Activated B cell treated with CpG ODN at 0.5 μM for 24 hours (primary cell): ENCODE measurements around the gene BABAM2. TPM values are rescaled to one million over a fixed set of nuclear protein-coding genes. Genes with fewer than 3 reads are reported as not detected.
"Not testable (repeated sequence)": the region's sequence is repeated elsewhere in the genome, so short reads cannot be mapped to it uniquely, and the experiment has no call there.

ENCODE experiments used
- ATAC-seq: fragments of 200-7000 bp; cut with Tn5 transposase; one replicate; pipeline ENCODE4 v1.10.0; 2021; ENCODE audit warnings: low read depth, mild to moderate bottlenecking, moderate library complexity
- CTCF ChIA-PET: fragments of 350-600 bp; sonication (Branson Sonifier 250); formaldehyde crosslinking; loops from one replicate; lab custom pipeline; 2021; ENCODE audit warnings: antibody characterized with exemption; lab: Charles Lee
- POLR2A ChIA-PET: fragments of 350-600 bp; sonication (Branson Sonifier 250); formaldehyde crosslinking; loops from one replicate; lab custom pipeline; 2021; ENCODE audit warnings: antibody characterized with exemption; lab: Charles Lee
- DNase-seq: peaks from one replicate; pipeline ENCODE4 v3.0.0; 2022
- H3K27ac Mint-ChIP-seq: one replicate; pipeline ENCODE4 v1.8.0; 2020; ENCODE audit warnings: mixed read lengths
- H3K27me3 Mint-ChIP-seq: one replicate; pipeline ENCODE4 v1.8.0; 2021; ENCODE audit warnings: mixed read lengths
- H3K36me3 Mint-ChIP-seq: one replicate; pipeline ENCODE4 v1.8.0; 2021; ENCODE audit warnings: low read depth, mixed read lengths
- H3K4me1 Mint-ChIP-seq: one replicate; pipeline ENCODE4 v1.8.0; 2021; ENCODE audit warnings: mixed read lengths
- H3K4me3 Mint-ChIP-seq: one replicate; pipeline ENCODE4 v1.8.0; 2020; ENCODE audit warnings: mild to moderate bottlenecking, mixed read lengths
- H3K9me3 Mint-ChIP-seq: one replicate; pipeline ENCODE4 v1.8.0; 2020; ENCODE audit warnings: mixed read lengths
- CTCF ChIP-seq: fragments of 200-600 bp; IDR thresholded peaks from one replicate; pipeline ENCODE4 v1.8.0; 2022; ENCODE audit warnings: antibody characterized with exemption, mild to moderate bottlenecking
- intact Hi-C: fragments of 100-400 bp; cut with micrococcal nuclease; formaldehyde crosslinking; loops from one replicate; pipeline ENCODE4 v1.15.1; 2024
- total RNA-seq: library from RNA; stranded (reverse); gene quantifications from 2 replicates; pipeline ENCODE4 v1.2.3, GENCODE V29; 2022

Gene BABAM2
- total RNA-seq, 1 donor from 2014 or later: 55.6 TPM

GRCh38 chr2:27856386-27856785 lies 34.1 kb upstream of the BABAM2 start:
- TF ChIP-seq CTCF: no peak
- H3K4me1 Mint-ChIP-seq: no peaks in the 10 kb centered on the region
- H3K27me3 Mint-ChIP-seq: no peaks in the 10 kb centered on the region
- DNase-seq: no peak
- ATAC-seq: no peak
- H3K27ac Mint-ChIP-seq: no peak overlapping the region
- intact Hi-C loops: no loop called here
- H3K4me3 Mint-ChIP-seq: no peak overlapping the region
- peaks cover 7% of the 10 kb centered on the region for H3K9me3 Mint-ChIP-seq
- peaks cover 7% of the 10 kb centered on the region for H3K36me3 Mint-ChIP-seq
- CTCF ChIA-PET: no interaction called here
- POLR2A ChIA-PET: no interaction called here

- POLR2A ChIA-PET: no interaction called here
- peaks cover 7% of the 10 kb centered on the region for H3K36me3 Mint-ChIP-seq
- H3K9me3 Mint-ChIP-seq: peaks cover 7% of the 10 kb centered on the region
- H3K4me1 Mint-ChIP-seq: no peaks in the 10 kb centered on the region
- no peaks in the 10 kb centered on the region for H3K27me3 Mint-ChIP-seq
- intact Hi-C loops: no loop called here
- no peak for TF ChIP-seq CTCF
- CTCF ChIA-PET: no interaction called here
- no peak overlapping the region for H3K4me3 Mint-ChIP-seq
- H3K27ac Mint-ChIP-seq: no peak overlapping the region
- DNase-seq (no peak), ATAC-seq (no peak)
Observed at GRCh38 chr2:27856956-27857355, 33.6 kb upstream of the BABAM2 start.

GRCh38 chr2:27857417-27858172 lies 32.9 kb upstream of the BABAM2 start:
- ATAC-seq (no peak), DNase-seq (no peak)
- Mint-ChIP-seq H3K27ac (no peak overlapping the region), H3K4me1 (no peaks in the 10 kb centered on the region), H3K27me3 (no peaks in the 10 kb centered on the region), H3K9me3 (peaks cover 7% of the 10 kb centered on the region), H3K4me3 (no peak overlapping the region), H3K36me3 (peaks cover 7% of the 10 kb centered on the region)
- POLR2A ChIA-PET: no interaction called here
- no peak for TF ChIP-seq CTCF
- intact Hi-C loops: no loop called here
- CTCF ChIA-PET: no interaction called here

- intact Hi-C loops: no loop called here
- no peak for TF ChIP-seq CTCF
Observed at GRCh38 chr2:27860111-27860510, 30.4 kb upstream of the BABAM2 start.

GRCh38 chr2:27863146-27863545 lies 27.4 kb upstream of the BABAM2 start:
- no peak for DNase-seq
- Mint-ChIP-seq H3K4me3 (no peak overlapping the region), H3K9me3 (peaks cover 3% of the 10 kb centered on the region), H3K27ac (no peak overlapping the region), H3K27me3 (peaks cover 3% of the 10 kb centered on the region), H3K36me3 (no peaks in the 10 kb centered on the region), H3K4me1 (no peaks in the 10 kb centered on the region)
- ATAC-seq: no peak
- intact Hi-C loops: no loop called here
- ChIA-PET POLR2A (no interaction called here), CTCF (no interaction called here)
- TF ChIP-seq CTCF: no peak

More at GRCh38 chr2:27860111-27860510, 30.4 kb upstream of the BABAM2 start:
- H3K36me3 Mint-ChIP-seq: peaks cover 6% of the 10 kb centered on the region
- H3K4me1 Mint-ChIP-seq: no peaks in the 10 kb centered on the region
- H3K9me3 Mint-ChIP-seq: peaks cover 7% of the 10 kb centered on the region
- no peak overlapping the region for H3K4me3 Mint-ChIP-seq
- no peak for DNase-seq
- H3K27me3 Mint-ChIP-seq: no peaks in the 10 kb centered on the region
- H3K27ac Mint-ChIP-seq: no peak overlapping the region
- ChIA-PET CTCF (no interaction called here), POLR2A (no interaction called here)
- ATAC-seq: no peak

GRCh38 chr2:27863955-27864354 lies 26.6 kb upstream of the BABAM2 start:
- H3K27ac Mint-ChIP-seq, H3K36me3 Mint-ChIP-seq, H3K9me3 Mint-ChIP-seq, POLR2A ChIA-PET, H3K4me3 Mint-ChIP-seq, CTCF ChIA-PET, DNase-seq, ATAC-seq, H3K27me3 Mint-ChIP-seq, intact Hi-C loops, H3K4me1 Mint-ChIP-seq: not testable (repeated sequence)
